ENCODE results near the gene GPATCH8. TPM values are rescaled to one million over a fixed set of nuclear protein-coding genes. Genes with fewer than 3 reads are reported as not detected.

The GPATCH8 gene
- total and polyA plus RNA-seq, 2 donors (not counting 1 experiment from before 2014, with no cell fraction given), result 13.7 to 19.3 TPM

DNA sequence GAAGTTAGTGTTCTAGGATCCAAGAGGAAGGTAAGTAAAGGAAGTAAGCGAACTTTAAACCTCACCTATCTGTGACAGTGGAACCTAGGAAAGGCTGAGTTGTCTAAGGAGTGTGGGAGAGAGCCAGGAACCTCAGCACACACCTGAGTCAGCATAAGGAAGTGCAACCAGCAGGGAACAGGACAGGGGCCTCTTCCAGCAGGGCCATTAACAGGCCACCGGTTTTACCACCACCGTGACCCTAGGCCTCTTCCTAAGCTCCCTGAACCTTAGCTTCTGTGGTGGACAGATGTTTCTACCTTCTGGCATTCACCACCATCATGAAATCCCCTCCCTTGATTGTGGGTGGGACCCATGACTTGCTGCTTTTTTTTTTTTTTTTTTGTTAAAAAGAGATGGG lies 26.7 kb upstream of the GPATCH8 start:
- Histone ChIP-seq H3K4me1 (ENCODE audit: control insufficient read depth, extremely low read depth, insufficient read depth, low read length) (peaks cover 8% of the 10 kb centered on the region), H3K9me3 (ENCODE audit: control insufficient read depth, insufficient read depth, low read depth, low read length) (no peaks in the 10 kb centered on the region), H3K27ac (ENCODE audit: insufficient read depth, low read length) (no peak overlapping the region), H2AFZ (ENCODE audit: low read length) (no peak overlapping the region), H3K79me2 (ENCODE audit: control insufficient read depth, insufficient read depth, low read length) (no peaks in the 10 kb centered on the region), H3K4me3 (replicated peaks in 1 of 4; ENCODE audit: control extremely low read depth in 1 of 4, insufficient read depth in 1 of 4, low read depth in 3 of 4, low read length in 4 of 4) (no peak overlapping the region), H3K36me3 (ENCODE audit: control insufficient read depth, insufficient read depth, low read length) (no peaks in the 10 kb centered on the region), H4K20me1 (ENCODE audit: control insufficient read depth, extremely low read depth, insufficient read depth, low read length) (no peaks in the 10 kb centered on the region), H3K27me3 (ENCODE audit: control insufficient read depth, insufficient read depth, low read length) (no peaks in the 10 kb centered on the region), H3K9ac (ENCODE audit: insufficient read depth, low read length) (no peak overlapping the region), H3K4me2 (ENCODE audit: extremely low read depth, insufficient read depth, low read length) (no peak overlapping the region)
- DNase-seq (ENCODE audit: low read depth in 2 of 2), result no peak
- TF ChIP-seq, protein P1, sequence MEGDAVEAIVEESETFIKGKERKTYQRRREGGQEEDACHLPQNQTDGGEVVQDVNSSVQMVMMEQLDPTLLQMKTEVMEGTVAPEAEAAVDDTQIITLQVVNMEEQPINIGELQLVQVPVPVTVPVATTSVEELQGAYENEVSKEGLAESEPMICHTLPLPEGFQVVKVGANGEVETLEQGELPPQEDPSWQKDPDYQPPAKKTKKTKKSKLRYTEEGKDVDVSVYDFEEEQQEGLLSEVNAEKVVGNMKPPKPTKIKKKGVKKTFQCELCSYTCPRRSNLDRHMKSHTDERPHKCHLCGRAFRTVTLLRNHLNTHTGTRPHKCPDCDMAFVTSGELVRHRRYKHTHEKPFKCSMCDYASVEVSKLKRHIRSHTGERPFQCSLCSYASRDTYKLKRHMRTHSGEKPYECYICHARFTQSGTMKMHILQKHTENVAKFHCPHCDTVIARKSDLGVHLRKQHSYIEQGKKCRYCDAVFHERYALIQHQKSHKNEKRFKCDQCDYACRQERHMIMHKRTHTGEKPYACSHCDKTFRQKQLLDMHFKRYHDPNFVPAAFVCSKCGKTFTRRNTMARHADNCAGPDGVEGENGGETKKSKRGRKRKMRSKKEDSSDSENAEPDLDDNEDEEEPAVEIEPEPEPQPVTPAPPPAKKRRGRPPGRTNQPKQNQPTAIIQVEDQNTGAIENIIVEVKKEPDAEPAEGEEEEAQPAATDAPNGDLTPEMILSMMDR (conservative IDR thresholded peaks at IDR 0.05 in 1 of 2, IDR thresholded peaks at IDR 0.05 in 1 of 2; ENCODE audit: low read depth in 1 of 2, low read length in 2 of 2), result no peak
- TF ChIP-seq EZH2 (IDR thresholded peaks at IDR 0.05; ENCODE audit: low read length, missing control alignments), result no peak

DNA sequence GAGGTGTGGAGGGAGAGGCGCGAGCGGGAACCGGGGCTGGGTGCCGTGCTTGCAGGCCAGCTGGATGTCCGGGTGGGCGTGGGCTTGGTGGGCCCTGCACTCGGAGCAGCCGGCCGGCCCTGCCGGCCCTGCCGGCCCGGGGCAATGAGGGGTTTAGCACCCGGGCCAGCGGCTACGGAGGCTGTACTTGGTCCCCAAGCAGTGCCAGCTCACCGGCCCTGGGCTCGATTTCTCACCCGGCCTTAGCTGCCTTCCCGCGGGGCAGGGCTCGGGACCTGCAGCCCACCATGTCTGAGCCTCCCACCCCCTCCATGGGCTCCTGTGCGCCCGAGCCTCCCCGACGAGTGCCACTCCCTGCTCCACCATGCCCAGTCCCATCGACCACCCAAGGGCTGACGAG lies 24.7 kb upstream of the GPATCH8 start:
- Histone ChIP-seq H4K20me1 (ENCODE audit: control insufficient read depth, extremely low read depth, insufficient read depth, low read length) (no peaks in the 10 kb centered on the region), H3K4me1 (ENCODE audit: control insufficient read depth, extremely low read depth, insufficient read depth, low read length) (no peaks in the 10 kb centered on the region), H3K27ac (ENCODE audit: insufficient read depth, low read length) (no peak overlapping the region), H3K9me3 (ENCODE audit: control insufficient read depth, insufficient read depth, low read depth, low read length) (no peaks in the 10 kb centered on the region), H3K9ac (ENCODE audit: insufficient read depth, low read length) (no peak overlapping the region), H3K4me3 (replicated peaks in 1 of 4; ENCODE audit: control extremely low read depth in 1 of 4, insufficient read depth in 1 of 4, low read depth in 3 of 4, low read length in 4 of 4) (no peak overlapping the region), H3K79me2 (ENCODE audit: control insufficient read depth, insufficient read depth, low read length) (no peaks in the 10 kb centered on the region), H3K27me3 (ENCODE audit: control insufficient read depth, insufficient read depth, low read length) (no peaks in the 10 kb centered on the region), H3K36me3 (ENCODE audit: control insufficient read depth, insufficient read depth, low read length) (no peaks in the 10 kb centered on the region), H2AFZ (ENCODE audit: low read length) (no peak overlapping the region), H3K4me2 (ENCODE audit: extremely low read depth, insufficient read depth, low read length) (no peak overlapping the region)
- no peak for DNase-seq (ENCODE audit: low read depth in 2 of 2)
- TF ChIP-seq, protein P1 (conservative IDR thresholded peaks at IDR 0.05 in 1 of 2, IDR thresholded peaks at IDR 0.05 in 1 of 2; ENCODE audit: low read depth in 1 of 2, low read length in 2 of 2), result no peak
- no peak for TF ChIP-seq EZH2 (IDR thresholded peaks at IDR 0.05; ENCODE audit: low read length, missing control alignments)

DNA sequence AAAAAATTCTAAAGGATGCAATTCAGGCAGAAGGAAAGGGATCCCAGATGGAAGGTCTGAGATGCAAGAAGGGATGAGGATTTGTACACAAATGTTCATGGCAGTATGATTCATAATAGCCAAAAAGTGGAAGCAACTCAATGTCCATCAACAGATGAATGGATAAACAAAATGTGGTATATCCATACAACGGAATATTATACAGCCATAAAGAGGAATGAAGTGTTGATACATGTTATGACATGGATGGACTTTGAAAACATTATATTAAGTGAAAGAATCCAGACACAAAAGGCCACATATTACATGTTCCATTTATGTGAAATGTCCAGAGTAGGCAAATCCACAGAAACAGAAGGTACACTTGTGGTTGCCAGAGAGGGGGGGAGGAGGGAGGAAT lies 23.9 kb upstream of the GPATCH8 start:
- no peak for TF ChIP-seq EZH2 (IDR thresholded peaks at IDR 0.05; ENCODE audit: low read length, missing control alignments)
- TF ChIP-seq, protein P1 (conservative IDR thresholded peaks at IDR 0.05 in 1 of 2, IDR thresholded peaks at IDR 0.05 in 1 of 2; ENCODE audit: low read depth in 1 of 2, low read length in 2 of 2), result no peak
- no peaks in the 10 kb centered on the region for H3K36me3 ChIP-seq (ENCODE audit: control insufficient read depth, insufficient read depth, low read length)
- H3K79me2 ChIP-seq (ENCODE audit: control insufficient read depth, insufficient read depth, low read length), result no peaks in the 10 kb centered on the region
- H3K4me3 ChIP-seq (replicated peaks in 1 of 4; ENCODE audit: control extremely low read depth in 1 of 4, insufficient read depth in 1 of 4, low read depth in 3 of 4, low read length in 4 of 4), result no peak overlapping the region
- no peak overlapping the region for H3K4me2 ChIP-seq (ENCODE audit: extremely low read depth, insufficient read depth, low read length)
- H3K9ac ChIP-seq (ENCODE audit: insufficient read depth, low read length), result no peak overlapping the region
- H3K9me3 ChIP-seq (ENCODE audit: control insufficient read depth, insufficient read depth, low read depth, low read length), result no peaks in the 10 kb centered on the region
- H3K27ac ChIP-seq (ENCODE audit: insufficient read depth, low read length), result no peak overlapping the region
- no peaks in the 10 kb centered on the region for H3K4me1 ChIP-seq (ENCODE audit: control insufficient read depth, extremely low read depth, insufficient read depth, low read length)
- H2AFZ ChIP-seq (ENCODE audit: low read length), result no peak overlapping the region
- H3K27me3 ChIP-seq (ENCODE audit: control insufficient read depth, insufficient read depth, low read length), result no peaks in the 10 kb centered on the region
- no peak for DNase-seq (ENCODE audit: low read depth in 2 of 2)
- no peaks in the 10 kb centered on the region for H4K20me1 ChIP-seq (ENCODE audit: control insufficient read depth, extremely low read depth, insufficient read depth, low read length)

Data from fibroblast of lung (primary cell).